Stimulated activated CD4-positive, alpha-beta T cell treated with anti-CD3 and anti-CD28 coated beads, TNF-alpha, amount 100 ng/mL, for 48 hours (primary cell): ENCODE data around the gene PAPSS2.
A peak's percentile ranks its signal among the peaks of the same experiment; 100 is the strongest.
"Not testable (repeated sequence)": the region's sequence is repeated elsewhere in the genome, so short reads cannot be mapped to it uniquely, and the experiment has no call there.

Source experiments
- DNase-seq, 3 donors: peaks; one replicate each; pipeline ENCODE4 v3.0.0-alpha.2; 2020; ENCODE audit warnings: low read depth in 3 of 3

PAPSS2 gene

DNA sequence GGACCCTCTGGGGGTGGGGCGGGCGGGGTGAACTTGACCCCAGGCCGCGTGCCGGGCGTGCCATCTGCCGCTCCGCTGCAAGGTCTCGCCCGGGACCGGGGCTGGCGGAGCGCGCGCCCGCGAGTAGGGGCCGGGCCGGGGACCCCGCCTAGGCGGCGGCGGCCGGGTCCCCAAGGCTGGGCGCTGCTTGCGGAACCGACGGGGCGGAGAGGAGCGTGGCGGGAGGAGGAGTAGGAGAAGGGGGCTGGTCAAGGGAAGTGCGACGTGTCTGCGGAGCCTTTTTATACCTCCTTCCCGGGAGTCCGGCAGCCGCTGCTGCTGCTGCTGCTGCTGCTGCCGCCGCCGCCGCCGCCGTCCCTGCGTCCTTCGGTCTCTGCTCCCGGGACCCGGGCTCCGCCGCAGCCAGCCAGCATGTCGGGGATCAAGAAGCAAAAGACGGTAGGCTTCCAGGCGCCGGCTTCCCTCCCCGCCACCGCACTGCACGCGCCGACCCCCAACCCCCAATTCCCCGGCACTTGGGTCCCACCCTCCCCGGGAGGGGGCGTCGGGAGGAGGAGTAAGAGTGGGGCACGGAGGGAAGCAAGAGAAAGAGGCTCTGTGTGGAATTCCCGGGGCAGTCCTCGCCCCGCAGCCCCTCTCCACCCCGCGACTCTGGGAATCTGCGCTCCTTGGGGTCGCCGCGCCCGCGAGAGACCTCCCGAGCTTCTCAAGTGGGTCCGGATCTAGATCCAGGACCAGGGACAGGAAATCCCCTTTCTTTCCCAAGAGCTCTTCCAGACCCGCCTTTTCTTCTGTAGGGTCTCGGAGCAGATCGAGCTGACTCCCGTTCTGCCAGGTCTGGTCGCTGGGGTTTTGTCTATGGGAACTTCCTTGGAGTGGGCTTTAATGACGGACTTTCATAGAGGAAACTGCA, at the start of gene PAPSS2:
Gene PAPSS2, plus strand, starts transcription at position 308 of the 913 bp plus-strand sequence. Its CDS starts 104 bp downstream, at position 412.
- DNase-seq, result peak in 1 of 3 donors; percentile 19

DNA sequence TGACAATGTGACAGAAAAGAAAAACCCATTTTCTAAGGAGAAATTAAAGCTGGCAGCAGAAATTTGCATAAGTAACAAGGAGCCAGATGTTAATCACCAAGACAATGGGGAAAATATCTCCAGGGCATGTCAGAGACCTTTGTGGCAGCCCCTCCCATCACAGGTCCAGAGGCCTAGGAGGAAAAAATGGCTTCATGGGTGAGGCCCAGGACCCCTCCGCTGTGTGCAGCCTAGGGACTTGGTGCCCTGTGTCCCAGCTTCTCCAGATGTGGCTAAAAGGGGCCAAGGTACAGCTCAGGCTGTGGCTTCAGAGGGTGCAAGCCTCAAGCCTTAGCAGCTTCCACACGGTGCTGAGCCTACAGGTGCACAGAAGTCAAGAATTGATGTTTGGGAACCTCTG, 48.3 kb upstream of the PAPSS2 start:
- not testable (repeated sequence) for DNase-seq

- DNase-seq, result no peak
Measured at GRCh38 chr10:87612115-87612514, 47.6 kb upstream of the PAPSS2 start.

- no peak for DNase-seq
Measured at GRCh38 chr10:87613751-87614150, 45.9 kb upstream of the PAPSS2 start.

DNA sequence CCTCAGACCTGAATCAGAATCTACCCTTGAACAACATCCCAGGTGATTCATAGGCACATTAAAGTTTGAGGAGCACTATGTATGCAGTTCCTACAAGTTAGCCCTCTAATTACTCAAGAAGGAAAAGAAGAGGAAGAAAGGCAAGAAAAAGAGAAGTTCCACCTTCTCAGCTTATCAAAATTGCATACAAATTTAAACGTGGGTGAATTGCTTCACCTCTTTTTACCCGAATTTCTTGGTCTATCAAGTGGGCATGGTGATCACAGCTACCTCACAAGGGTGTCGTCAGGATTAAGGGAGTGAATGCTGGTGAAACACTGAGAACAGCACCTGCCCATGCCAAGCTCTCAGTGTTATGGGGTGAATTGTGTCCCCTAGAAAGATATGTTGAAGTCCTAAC, 43.8 kb upstream of the PAPSS2 start:
- no peak for DNase-seq

- no peak for DNase-seq
Measured at GRCh38 chr10:87617503-87617902, 42.2 kb upstream of the PAPSS2 start.

DNA sequence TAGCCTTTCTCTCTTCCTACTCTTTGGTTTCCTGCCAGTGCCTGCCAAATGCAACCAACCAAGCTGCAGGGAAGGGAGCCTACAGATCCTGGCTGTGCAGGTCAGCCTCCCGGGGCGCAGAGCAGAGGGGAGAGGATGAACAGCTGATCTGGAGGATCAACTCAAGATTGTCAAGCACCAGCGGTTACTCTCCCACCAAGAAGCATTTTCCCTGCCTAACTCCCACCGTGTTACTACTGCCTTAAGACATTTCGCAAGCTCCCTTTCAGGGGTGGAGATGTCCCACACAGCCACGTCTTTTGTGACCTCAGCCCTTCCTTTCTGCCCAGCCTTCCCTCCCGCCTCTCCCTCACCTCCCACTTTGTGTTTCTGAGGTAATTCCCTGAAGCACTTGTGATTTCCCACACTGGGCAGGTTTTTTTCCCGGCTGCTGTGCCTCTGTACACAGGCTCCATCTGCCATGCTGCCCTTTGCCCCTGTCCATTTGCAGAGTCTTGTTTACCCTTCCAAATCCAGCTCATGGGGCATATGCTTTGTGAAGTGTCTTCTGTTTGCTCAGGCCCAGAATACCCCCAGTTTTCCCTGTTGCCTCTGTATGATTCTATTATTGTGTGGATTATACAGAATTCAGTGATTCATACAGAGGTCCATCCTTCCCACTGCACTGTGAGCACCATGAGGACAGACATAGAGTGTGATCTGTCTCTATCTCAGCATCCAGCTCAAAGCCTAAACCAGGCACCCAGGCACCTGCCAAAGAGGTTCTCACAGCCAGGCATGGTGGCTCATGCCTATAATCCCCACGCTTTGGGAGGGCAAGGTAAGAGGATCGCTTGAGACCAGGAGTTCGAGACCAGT, 40.9 kb upstream of the PAPSS2 start:
- DNase-seq, result no peak

- no peak for DNase-seq
Measured at GRCh38 chr10:87619705-87620104, 40.0 kb upstream of the PAPSS2 start.

- DNase-seq, result not testable (repeated sequence)
Measured at GRCh38 chr10:87621440-87621839, 38.2 kb upstream of the PAPSS2 start.

DNA sequence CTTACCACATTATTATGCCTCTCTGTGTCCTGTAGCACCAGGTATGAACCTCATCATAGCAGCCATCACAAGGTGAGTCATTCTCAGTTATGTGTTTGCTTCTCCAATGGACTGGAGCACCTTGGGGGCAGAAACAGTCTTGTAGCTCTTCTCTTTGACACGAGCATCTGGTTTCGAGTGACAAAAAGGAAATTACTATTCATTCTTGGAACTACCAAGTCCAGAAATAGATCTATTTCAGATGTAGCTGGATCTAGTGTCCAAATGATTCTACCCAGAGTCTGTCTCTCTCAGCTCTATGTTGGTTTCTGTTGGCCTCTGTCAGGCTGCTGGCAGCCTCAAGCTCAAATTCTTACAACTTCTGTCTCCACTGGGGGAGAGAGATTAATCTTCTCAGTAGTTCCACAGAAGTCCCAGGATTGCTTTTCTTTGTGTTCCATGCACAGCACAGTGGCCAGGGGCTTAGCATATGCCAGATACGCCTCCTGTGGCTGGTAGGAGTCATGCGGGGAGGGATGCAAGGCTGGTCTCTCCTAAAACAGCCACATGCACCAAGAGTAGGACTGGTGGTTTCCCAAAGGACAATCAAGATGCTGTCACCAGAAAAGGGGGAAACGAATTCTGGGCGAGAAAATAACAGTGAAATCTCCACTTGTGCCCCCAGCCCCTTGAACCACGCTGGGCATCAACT, 37.2 kb upstream of the PAPSS2 start:
- DNase-seq, result no peak

DNA sequence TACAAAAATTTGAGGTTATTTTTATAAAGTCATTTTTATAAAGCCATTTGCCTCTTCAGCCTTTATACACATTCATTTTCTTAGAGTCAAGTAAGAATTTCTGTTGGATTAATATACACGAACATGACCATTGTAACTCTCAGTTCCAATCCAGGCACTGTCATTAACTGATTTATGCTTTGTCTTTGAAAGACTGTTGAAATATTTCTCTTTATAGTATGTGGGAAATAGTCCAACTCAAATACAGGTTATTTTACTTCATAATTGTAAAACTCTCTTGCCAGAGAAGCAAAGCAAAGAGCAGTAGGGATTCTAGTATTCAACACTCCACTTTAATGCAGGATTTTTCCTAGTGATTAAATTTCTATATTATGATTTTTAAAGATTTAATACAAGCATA, 36.5 kb upstream of the PAPSS2 start:
- no peak for DNase-seq

GRCh38 chr10:87625661-87626060, 34.0 kb upstream of the PAPSS2 start:
- DNase-seq, result no peak

DNA sequence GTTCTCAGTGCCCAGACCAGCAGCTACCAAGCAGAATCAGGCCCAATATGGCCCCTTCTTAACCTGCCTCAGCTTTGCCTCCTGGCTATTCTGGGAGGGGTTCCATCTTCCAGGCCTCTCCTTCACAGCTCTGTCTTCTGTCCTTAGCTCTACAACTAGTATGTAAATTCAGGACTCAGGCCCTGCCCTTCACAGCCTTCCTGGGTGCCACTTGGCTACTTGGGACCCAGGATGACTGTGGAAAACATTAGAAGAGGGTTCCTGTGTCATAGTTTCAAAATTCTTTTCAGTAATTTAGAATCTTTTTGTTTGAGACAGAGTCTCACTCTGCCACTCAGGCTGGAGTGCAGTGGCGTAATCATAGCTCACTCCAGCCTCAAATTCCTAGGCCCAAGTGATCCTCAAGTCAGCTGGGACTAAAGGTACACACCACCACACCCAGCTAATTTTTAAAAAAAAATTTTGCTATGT, 33.2 kb upstream of the PAPSS2 start:
- DNase-seq, result no peak

- no peak for DNase-seq
Measured at GRCh38 chr10:87630171-87630570, 29.5 kb upstream of the PAPSS2 start.

GRCh38 chr10:87632454-87632853, 27.2 kb upstream of the PAPSS2 start:
- DNase-seq, result no peak

- DNase-seq, result no peak
Measured at GRCh38 chr10:87634311-87634710, 25.4 kb upstream of the PAPSS2 start.

DNA sequence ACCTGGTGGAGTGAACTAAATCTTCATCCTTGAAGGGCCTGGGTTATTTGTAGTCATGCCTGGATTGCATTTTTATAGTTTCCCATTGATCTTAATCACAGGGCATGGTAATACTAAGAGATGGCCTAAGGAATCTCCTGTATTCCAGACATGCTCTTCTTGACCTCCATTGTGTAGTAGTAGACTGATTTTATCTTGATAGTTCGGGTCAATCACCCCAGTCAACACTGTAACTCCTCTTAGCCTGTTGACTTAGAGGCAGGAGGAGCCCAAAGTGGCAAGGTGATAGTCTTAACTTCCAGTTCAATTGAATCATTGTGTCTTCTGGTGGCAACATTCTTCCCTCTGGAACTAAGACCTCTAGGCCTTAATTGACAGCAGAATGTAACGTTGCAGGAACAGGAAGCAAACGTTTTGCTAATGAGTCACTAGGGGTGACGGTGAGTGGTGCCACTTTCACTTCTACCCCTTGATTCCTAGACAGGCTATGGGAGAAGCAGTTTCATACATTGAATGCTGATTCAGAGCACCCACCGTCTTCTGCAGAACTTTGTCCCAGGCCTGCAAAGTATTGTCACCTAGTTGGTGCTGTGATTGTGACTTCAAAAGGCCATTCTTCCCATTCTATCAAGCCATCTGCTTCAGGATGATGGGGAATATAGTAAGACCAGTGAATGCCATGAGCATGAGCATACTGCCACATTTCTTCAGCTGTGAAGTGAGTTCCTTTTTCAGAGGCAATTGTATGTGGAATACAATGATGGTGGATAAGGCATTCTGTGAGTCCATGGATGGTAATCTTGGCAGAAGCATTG, 24.0 kb upstream of the PAPSS2 start:
- DNase-seq, result peak in 2 of 3 donors; percentile 32 to 38

DNA sequence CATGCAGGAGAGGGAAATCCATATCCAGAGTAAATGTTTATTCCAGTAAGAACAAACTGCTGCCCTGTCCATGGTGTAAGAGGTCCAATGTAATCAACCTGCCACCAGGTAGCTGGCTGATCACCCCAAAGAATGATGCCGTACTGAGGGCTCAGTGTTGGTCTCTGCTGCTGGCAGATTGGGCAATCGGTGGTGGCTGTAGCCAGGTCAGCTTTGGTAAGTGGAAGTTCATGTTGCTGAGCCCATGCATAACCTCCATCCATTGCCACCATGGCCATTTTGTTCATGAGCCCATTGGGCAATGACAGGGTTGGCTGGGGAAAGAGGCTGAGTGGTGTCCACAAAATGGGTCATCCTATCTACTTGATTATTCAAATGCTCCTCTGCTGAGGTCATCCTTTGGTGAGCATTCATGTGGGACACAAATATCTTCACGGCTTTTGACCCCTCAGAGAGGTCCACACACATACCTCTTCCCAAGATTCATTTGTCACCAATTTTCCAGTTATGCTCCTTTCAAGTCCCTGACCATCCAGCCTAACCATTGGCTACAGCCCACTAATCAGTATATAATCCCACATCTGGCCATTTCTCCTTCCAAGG, 23.3 kb upstream of the PAPSS2 start:
- DNase-seq, result no peak

GRCh38 chr10:87639493-87639892, 20.2 kb upstream of the PAPSS2 start:
- DNase-seq, result no peak

DNA sequence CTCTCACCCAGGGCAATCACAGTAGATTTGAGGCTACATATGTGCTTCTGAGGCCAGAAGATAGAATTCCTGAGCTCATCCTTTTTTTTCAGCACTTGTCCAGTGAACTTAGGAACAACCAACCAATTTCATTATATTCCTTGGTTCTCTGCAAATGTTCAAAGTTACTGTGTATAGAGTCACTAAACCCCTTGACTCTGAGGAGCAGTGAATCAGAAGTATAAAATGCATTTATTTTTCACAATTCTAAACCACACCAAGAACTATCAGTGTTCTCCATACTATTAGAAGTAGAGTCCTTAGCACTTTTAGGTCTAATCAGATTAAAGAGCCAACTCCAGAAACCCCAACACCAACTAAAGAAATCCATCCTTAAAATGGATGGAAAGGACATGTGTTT, 19.6 kb upstream of the PAPSS2 start:
- DNase-seq, result no peak

GRCh38 chr10:87642486-87642885, 17.2 kb upstream of the PAPSS2 start:
- DNase-seq, result no peak
